B cell (primary cell): Measurements from ENCODE around the gene TNFRSF19.

Experiments used
- CTCF ChIP-seq: fragments of 200-600 bp; IDR thresholded peaks from one replicate; pipeline ENCODE4 v1.8.0; 2022; ENCODE audit warnings: antibody characterized with exemption, mild to moderate bottlenecking
- EZH2 ChIP-seq: IDR thresholded peaks from 2 replicates; pipeline ENCODE4 v1.6.1; 2012; ENCODE audit warnings: borderline replicate concordance, low read depth, mild to moderate bottlenecking, moderate library complexity, low read length; ENCODE audit not compliant: insufficient read depth, poor library complexity, severe bottlenecking

- TF ChIP-seq CTCF (no peak), EZH2 (no peak)
Observed at GRCh38 chr13:23688336-23688735, 118.1 kb downstream of the TNFRSF19 start.
